Stomach (tissue), 4 donors: ENCODE data around the gene DMTF1.

ENCODE experiments used
- POLR2A ChIP-seq, 4 donors: fragments of 450-650 bp; IDR thresholded peaks; one replicate each; pipeline ENCODE4 v1.6.1; 2016; ENCODE audit warnings: antibody characterized with exemption in 4 of 4, control low read depth in 2 of 4, mild to moderate bottlenecking in 1 of 4, moderate library complexity in 1 of 4
- POLR2AphosphoS5 ChIP-seq, 3 donors: sonication (generic); formaldehyde crosslinking; IDR thresholded peaks; one replicate each; pipeline ENCODE4 v1.6.1; 2016; ENCODE audit warnings: antibody characterized with exemption in 3 of 3
- TF ChIP-seq, protein P1 (sequence below), 7 experiments: fragments of 450-650 bp in 4 of 7; fragments of 200-600 bp in 3 of 7; sonication (generic) in 3 of 7; IDR thresholded peaks; one replicate each; pipeline ENCODE4 v1.5.1; 2016 to 2019; ENCODE audit warnings: antibody characterized with exemption in 7 of 7, control low read depth in 2 of 7, mild to moderate bottlenecking in 1 of 7

GRCh38 chr7:87146740-87147386 is 5.4 kb upstream of the DMTF1 start:
- TF ChIP-seq, protein P1, sequence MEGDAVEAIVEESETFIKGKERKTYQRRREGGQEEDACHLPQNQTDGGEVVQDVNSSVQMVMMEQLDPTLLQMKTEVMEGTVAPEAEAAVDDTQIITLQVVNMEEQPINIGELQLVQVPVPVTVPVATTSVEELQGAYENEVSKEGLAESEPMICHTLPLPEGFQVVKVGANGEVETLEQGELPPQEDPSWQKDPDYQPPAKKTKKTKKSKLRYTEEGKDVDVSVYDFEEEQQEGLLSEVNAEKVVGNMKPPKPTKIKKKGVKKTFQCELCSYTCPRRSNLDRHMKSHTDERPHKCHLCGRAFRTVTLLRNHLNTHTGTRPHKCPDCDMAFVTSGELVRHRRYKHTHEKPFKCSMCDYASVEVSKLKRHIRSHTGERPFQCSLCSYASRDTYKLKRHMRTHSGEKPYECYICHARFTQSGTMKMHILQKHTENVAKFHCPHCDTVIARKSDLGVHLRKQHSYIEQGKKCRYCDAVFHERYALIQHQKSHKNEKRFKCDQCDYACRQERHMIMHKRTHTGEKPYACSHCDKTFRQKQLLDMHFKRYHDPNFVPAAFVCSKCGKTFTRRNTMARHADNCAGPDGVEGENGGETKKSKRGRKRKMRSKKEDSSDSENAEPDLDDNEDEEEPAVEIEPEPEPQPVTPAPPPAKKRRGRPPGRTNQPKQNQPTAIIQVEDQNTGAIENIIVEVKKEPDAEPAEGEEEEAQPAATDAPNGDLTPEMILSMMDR (IDR thresholded peaks at IDR 0.05), result no peak
- TF ChIP-seq POLR2A (IDR thresholded peaks at IDR 0.05) (no peak), POLR2AphosphoS5 (IDR thresholded peaks at IDR 0.05) (no peak)
